Kidney (tissue), 14 donors: ENCODE measurements around the gene CDC37L1. TPM values are rescaled to one million over a fixed set of nuclear protein-coding genes. Genes with fewer than 3 reads are reported as not detected.

Source experiments
- DNase-seq, 5 donors: peaks; one replicate each; pipeline ENCODE4 v3.0.0-alpha.2; 2013 to 2020
- FAIRE-seq: peaks from 2 replicates; lab custom pipeline; 2012; peaks lifted over from hg19 to GRCh38; lab: Jason Lieb, UNC
- H3K27ac ChIP-seq, 2 donors: one replicate each; pipeline ENCODE4 v1.7.0; 2013; ENCODE audit warnings: low read depth in 2 of 2, low read length in 2 of 2, inconsistent platforms in 1 of 2
- H3K27me3 ChIP-seq: one replicate; pipeline ENCODE4 v1.7.1; 2013; ENCODE audit warnings: low read length, inconsistent platforms; ENCODE audit not compliant: control insufficient read depth, insufficient read depth
- H3K36me3 ChIP-seq, 3 donors: one replicate each; pipeline versions ENCODE4 v1.7.0 to v1.7.1; 2013; ENCODE audit warnings: low read length in 3 of 3, control low read depth in 1 of 3, inconsistent platforms in 1 of 3; ENCODE audit not compliant: insufficient read depth in 3 of 3, control insufficient read depth in 2 of 3
- H3K4me1 ChIP-seq, 3 donors: one replicate each; pipeline versions ENCODE4 v1.7.0 to v1.7.1; 2013; ENCODE audit warnings: low read length in 3 of 3, inconsistent platforms in 1 of 3, low read depth in 1 of 3; ENCODE audit not compliant: control insufficient read depth in 2 of 3, insufficient read depth in 2 of 3
- H3K4me3 ChIP-seq, 3 donors: one replicate each; pipeline versions ENCODE4 v1.7.0 to v1.8.1; 2013; ENCODE audit warnings: low read length in 3 of 3, control low read depth in 1 of 3, inconsistent platforms in 1 of 3
- H3K9ac ChIP-seq, 3 donors: one replicate each; pipeline versions ENCODE4 v1.7.0 to v1.7.1; 2013; ENCODE audit warnings: low read length in 3 of 3, control low read depth in 1 of 3, inconsistent platforms in 1 of 3
- H3K9me3 ChIP-seq, 3 donors: one replicate each; pipeline versions ENCODE4 v1.7.0 to v1.7.1; 2013; ENCODE audit warnings: low read length in 3 of 3, control low read depth in 1 of 3, inconsistent platforms in 1 of 3; ENCODE audit not compliant: control insufficient read depth in 2 of 3, insufficient read depth in 1 of 3
- intact Hi-C: fragments of 100-400 bp; cut with DNase I; formaldehyde crosslinking; loops from one replicate; pipeline ENCODE4 v1.11.1; 2022
- polyA plus RNA-seq: library from polyadenylated mRNA; stranded (reverse); fragments of 350-450 nt; fragmentation: Illumina TruSeq; extraction: RNeasy Lipid Tissue Mini Kit (QIAGEN cat#74804); gene quantifications from one replicate; pipeline ENCODE4 v1.2.3, GENCODE V29; 2014; ENCODE audit warnings: low read depth, low replicate concordance; ENCODE audit not compliant: insufficient read depth
- total RNA-seq: library from RNA; stranded (reverse); fragmentation: NEBNext Ultra II Directional; extraction: Animal tissue kit (Norgen Biotek cat#: 25700); gene quantifications from one replicate; pipeline ENCODE4 v1.2.1, GENCODE V29; 2021
- TF ChIP-seq, protein P1 (sequence below): IDR thresholded peaks from 3 replicates; pipeline ENCODE4 v1.5.1; 2012; ENCODE audit warnings: mild to moderate bottlenecking, moderate library complexity, borderline replicate concordance; ENCODE audit not compliant: insufficient read depth; ENCODE audit errors: extremely low read depth
- donor health status: control.
- donor health status: control.
- donor health status: control.
- donor health status: control.
- donor health status: control.
- donor health status: DM: yes; HTN: yes; CAD: no.
- donor health status: Normal renal cell carcinoma (clear cell type).

CDC37L1 gene
- total and polyA plus RNA-seq, 2 donors from 2014 or later = 16.9 to 24.7 TPM

GRCh38 chr9:4669890-4670289 lies 9.5 kb upstream of the CDC37L1 start:
- TF ChIP-seq, protein P1, sequence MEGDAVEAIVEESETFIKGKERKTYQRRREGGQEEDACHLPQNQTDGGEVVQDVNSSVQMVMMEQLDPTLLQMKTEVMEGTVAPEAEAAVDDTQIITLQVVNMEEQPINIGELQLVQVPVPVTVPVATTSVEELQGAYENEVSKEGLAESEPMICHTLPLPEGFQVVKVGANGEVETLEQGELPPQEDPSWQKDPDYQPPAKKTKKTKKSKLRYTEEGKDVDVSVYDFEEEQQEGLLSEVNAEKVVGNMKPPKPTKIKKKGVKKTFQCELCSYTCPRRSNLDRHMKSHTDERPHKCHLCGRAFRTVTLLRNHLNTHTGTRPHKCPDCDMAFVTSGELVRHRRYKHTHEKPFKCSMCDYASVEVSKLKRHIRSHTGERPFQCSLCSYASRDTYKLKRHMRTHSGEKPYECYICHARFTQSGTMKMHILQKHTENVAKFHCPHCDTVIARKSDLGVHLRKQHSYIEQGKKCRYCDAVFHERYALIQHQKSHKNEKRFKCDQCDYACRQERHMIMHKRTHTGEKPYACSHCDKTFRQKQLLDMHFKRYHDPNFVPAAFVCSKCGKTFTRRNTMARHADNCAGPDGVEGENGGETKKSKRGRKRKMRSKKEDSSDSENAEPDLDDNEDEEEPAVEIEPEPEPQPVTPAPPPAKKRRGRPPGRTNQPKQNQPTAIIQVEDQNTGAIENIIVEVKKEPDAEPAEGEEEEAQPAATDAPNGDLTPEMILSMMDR = no peak
- no peak overlapping the region for H3K9ac ChIP-seq
- H3K9me3 ChIP-seq = no peaks in the 10 kb centered on the region
- H3K27me3 ChIP-seq = no peaks in the 10 kb centered on the region
- H3K36me3 ChIP-seq = no peaks in the 10 kb centered on the region
- intact Hi-C loops = no loop called here
- no peak overlapping the region for H3K27ac ChIP-seq
- DNase-seq = no peak
- H3K4me3 ChIP-seq = no peak overlapping the region
- H3K4me1 ChIP-seq = peaks cover 0 to 5% (median 2%) of the 10 kb centered on the region in 3 donors
- no peak for FAIRE-seq

DNA sequence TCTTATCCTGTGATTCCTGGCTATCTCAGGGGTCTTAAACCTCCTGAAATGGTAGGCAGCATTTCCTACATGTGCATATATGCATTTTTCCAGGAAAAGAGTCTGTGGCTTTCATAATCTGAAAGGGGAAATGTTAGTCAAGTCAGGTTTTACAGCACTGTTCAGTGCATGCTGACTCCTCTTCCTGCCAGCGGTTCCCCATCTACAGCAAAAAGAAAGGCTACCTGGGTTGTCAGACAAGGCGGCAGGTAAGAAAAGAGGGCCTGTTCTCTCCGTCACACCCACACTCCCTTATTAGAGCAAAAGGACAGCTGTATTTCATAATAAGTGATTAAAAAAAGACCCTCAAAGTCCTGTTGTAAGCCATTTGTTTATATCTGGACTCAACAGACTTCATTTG lies 8.8 kb upstream of the CDC37L1 start:
- H3K9me3 ChIP-seq = no peaks in the 10 kb centered on the region
- no peaks in the 10 kb centered on the region for H3K27me3 ChIP-seq
- no peak overlapping the region for H3K27ac ChIP-seq
- H3K9ac ChIP-seq = no peak overlapping the region
- intact Hi-C loops = no loop called here
- TF ChIP-seq, protein P1 = no peak
- no peak for FAIRE-seq
- peaks cover 0 to 5% (median under 1%) of the 10 kb centered on the region in 3 donors for H3K4me1 ChIP-seq
- H3K4me3 ChIP-seq = no peak overlapping the region
- no peak for DNase-seq
- no peaks in the 10 kb centered on the region for H3K36me3 ChIP-seq

GRCh38 chr9:4671737-4672136 lies 7.6 kb upstream of the CDC37L1 start:
- no peak overlapping the region for H3K27ac ChIP-seq
- intact Hi-C loops = no loop called here
- no peak for FAIRE-seq
- H3K36me3 ChIP-seq = no peaks in the 10 kb centered on the region
- peaks cover 0 to 5% (median 0%) of the 10 kb centered on the region in 3 donors for H3K4me1 ChIP-seq
- H3K9me3 ChIP-seq = no peaks in the 10 kb centered on the region
- TF ChIP-seq, protein P1 = no peak
- no peak overlapping the region for H3K4me3 ChIP-seq
- H3K9ac ChIP-seq = no peak overlapping the region
- no peak for DNase-seq
- no peaks in the 10 kb centered on the region for H3K27me3 ChIP-seq

DNA sequence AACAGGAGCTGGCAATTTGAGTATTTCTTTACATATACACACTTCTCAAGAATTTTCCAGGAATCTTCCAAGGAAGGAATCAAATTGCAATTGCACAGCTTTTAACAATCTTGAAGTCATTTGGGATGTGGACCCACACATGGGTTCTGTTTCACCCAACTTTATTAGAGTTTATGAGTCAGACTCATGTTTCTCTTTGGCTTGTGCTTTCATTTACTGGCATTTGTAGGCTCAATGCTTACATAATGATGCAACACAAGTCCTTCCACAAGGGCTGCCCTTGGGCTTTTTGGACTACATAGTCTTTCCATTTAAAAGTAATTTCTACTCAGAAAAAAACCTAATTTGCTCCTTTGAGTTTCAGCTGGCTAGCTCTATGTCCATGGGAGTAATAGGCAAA lies 4.6 kb upstream of the CDC37L1 start:
- no peak for DNase-seq
- no peaks in the 10 kb centered on the region for H3K27me3 ChIP-seq
- no peak overlapping the region for H3K9ac ChIP-seq
- intact Hi-C loops = no loop called here
- no peaks in the 10 kb centered on the region for H3K36me3 ChIP-seq
- no peaks in the 10 kb centered on the region for H3K9me3 ChIP-seq
- FAIRE-seq = no peak
- H3K4me1 ChIP-seq = peaks cover 0 to 7% (median 2%) of the 10 kb centered on the region in 3 donors
- no peak overlapping the region for H3K4me3 ChIP-seq
- TF ChIP-seq, protein P1 = no peak
- H3K27ac ChIP-seq = peak overlapping the region in 1 of 2 donors; percentile 58
